H9 (cell line): ENCODE data around the gene TRMT2A. TPM values are rescaled to one million over a fixed set of nuclear protein-coding genes. Genes with fewer than 3 reads are reported as not detected.

Experiments used
- DNase-seq: peaks from one replicate; pipeline ENCODE4 v3.0.0-alpha.2; 2017
- H2AFZ ChIP-seq: one replicate; pipeline ENCODE4 v1.6.1; 2013; ENCODE audit warnings: mild to moderate bottlenecking, low read length, control low read depth, moderate library complexity
- H2AK5ac ChIP-seq: 2 replicates; pipeline ENCODE4 v1.6.1; 2013; ENCODE audit warnings: low read length, control low read depth, mixed read lengths; ENCODE audit not compliant: insufficient read length
- H2BK120ac ChIP-seq: one replicate; pipeline ENCODE4 v1.6.1; 2013; ENCODE audit warnings: low read depth, mild to moderate bottlenecking, low read length, control low read depth, inconsistent platforms; ENCODE audit not compliant: poor library complexity, severe bottlenecking
- H2BK12ac ChIP-seq: 2 replicates; pipeline ENCODE4 v1.6.1; 2013; ENCODE audit warnings: low read length, control low read depth, mixed read lengths, low read depth; ENCODE audit not compliant: insufficient read length
- H2BK15ac ChIP-seq: 2 replicates; pipeline ENCODE4 v1.6.1; 2013; ENCODE audit warnings: low read depth, low read length, control low read depth
- H2BK20ac ChIP-seq: one replicate; pipeline ENCODE4 v1.6.1; 2013; ENCODE audit warnings: low read depth, mild to moderate bottlenecking, low read length, control low read depth, inconsistent platforms; ENCODE audit not compliant: poor library complexity, severe bottlenecking
- H2BK5ac ChIP-seq: 2 replicates; pipeline ENCODE4 v1.6.1; 2013; ENCODE audit warnings: low read length, control low read depth, mixed read lengths; ENCODE audit not compliant: insufficient read length
- H3K14ac ChIP-seq: 2 replicates; pipeline ENCODE4 v1.6.1; 2013; ENCODE audit warnings: low read length, control low read depth; ENCODE audit not compliant: insufficient read depth
- H3K18ac ChIP-seq: 2 replicates; pipeline ENCODE4 v1.6.1; 2013; ENCODE audit warnings: low read depth, mild to moderate bottlenecking, mixed read lengths, low read length, control low read depth; ENCODE audit not compliant: insufficient read length
- H3K23ac ChIP-seq: 2 replicates; pipeline ENCODE4 v1.6.1; 2013; ENCODE audit warnings: low read length, control low read depth, mixed read lengths, low read depth; ENCODE audit not compliant: insufficient read length
- H3K23me2 ChIP-seq: 2 replicates; pipeline ENCODE4 v1.6.1; 2013; ENCODE audit warnings: low read depth, mild to moderate bottlenecking, mixed read lengths, low read length, control low read depth; ENCODE audit not compliant: insufficient read length, poor library complexity, severe bottlenecking
- H3K27ac ChIP-seq: 2 replicates; pipeline ENCODE4 v1.5.1; 2013; ENCODE audit warnings: low read length, control low read depth, mixed read lengths, low read depth; ENCODE audit not compliant: insufficient read length
- H3K27me3 ChIP-seq: 2 replicates; pipeline ENCODE4 v1.6.1; 2013; ENCODE audit warnings: low read length, control low read depth, inconsistent platforms; ENCODE audit not compliant: insufficient read depth
- H3K4ac ChIP-seq: 2 replicates; pipeline ENCODE4 v1.6.1; 2013; ENCODE audit warnings: low read depth, mild to moderate bottlenecking, control low read depth, inconsistent platforms, low read length, moderate library complexity
- H3K4me1 ChIP-seq: 2 replicates; pipeline ENCODE4 v1.6.1; 2013; ENCODE audit warnings: low read length, control low read depth, inconsistent platforms; ENCODE audit not compliant: insufficient read depth
- H3K4me2 ChIP-seq: 2 replicates; pipeline ENCODE4 v1.6.1; 2013; ENCODE audit warnings: low read length, control low read depth, mixed read lengths; ENCODE audit not compliant: insufficient read length, insufficient read depth
- H3K56ac ChIP-seq: 2 replicates; pipeline ENCODE4 v1.6.1; 2013; ENCODE audit warnings: low read depth, mild to moderate bottlenecking, mixed read lengths, low read length, control low read depth; ENCODE audit not compliant: insufficient read length
- H3K79me1 ChIP-seq: 2 replicates; pipeline ENCODE4 v1.6.1; 2013; ENCODE audit warnings: low read depth, mild to moderate bottlenecking, moderate library complexity, low read length, control low read depth, inconsistent platforms; ENCODE audit not compliant: insufficient read depth, poor library complexity, severe bottlenecking
- H3K79me2 ChIP-seq: 2 replicates; pipeline ENCODE4 v1.6.1; 2013; ENCODE audit warnings: low read length, control low read depth, inconsistent platforms; ENCODE audit not compliant: insufficient read depth
- H3K9ac ChIP-seq: 2 replicates; pipeline ENCODE4 v1.6.1; 2013; ENCODE audit warnings: low read length, control low read depth, mixed read lengths; ENCODE audit not compliant: insufficient read length; ENCODE audit errors: extremely low read depth
- H3K9me3 ChIP-seq: one replicate; pipeline ENCODE4 v1.6.1; 2013; ENCODE audit warnings: low read depth, low read length, inconsistent platforms; ENCODE audit not compliant: control insufficient read depth
- H3T11ph ChIP-seq: one replicate; pipeline ENCODE4 v1.6.1; 2013; ENCODE audit warnings: mild to moderate bottlenecking, low read length, control low read depth, inconsistent platforms
- H4K20me1 ChIP-seq: one replicate; pipeline ENCODE4 v1.6.1; 2013; ENCODE audit not compliant: control insufficient read depth, insufficient read length, insufficient read depth
- H4K5ac ChIP-seq: 2 replicates; pipeline ENCODE4 v1.6.1; 2013; ENCODE audit warnings: low read depth, mild to moderate bottlenecking, mixed read lengths, low read length, control low read depth; ENCODE audit not compliant: insufficient read length
- H4K8ac ChIP-seq: replicated peaks from 2 replicates; pipeline ENCODE4 v1.6.1; 2013; ENCODE audit warnings: low read length, control low read depth, mixed read lengths, low read depth; ENCODE audit not compliant: insufficient read length
- H4K91ac ChIP-seq: 2 replicates; pipeline ENCODE4 v1.6.1; 2013; ENCODE audit warnings: low read depth, mild to moderate bottlenecking, moderate library complexity, mixed read lengths, low read length, control low read depth; ENCODE audit not compliant: insufficient read length
- H3K27ac Mint-ChIP-seq, 3 experiments: 2 replicates in 2 of 3; 3 replicates in 1 of 3; pipeline ENCODE4 v1.8.0; 2020 to 2021; ENCODE audit warnings: mixed read lengths in 3 of 3, mild to moderate bottlenecking in 1 of 3, moderate library complexity in 1 of 3
- H3K27me3 Mint-ChIP-seq: 2 replicates; pipeline ENCODE4 v1.8.0; 2021; ENCODE audit warnings: low read depth, mild to moderate bottlenecking, moderate library complexity, mixed read lengths
- H3K36me3 Mint-ChIP-seq, 3 experiments: 2 replicates in 2 of 3; 3 replicates in 1 of 3; pipeline ENCODE4 v1.8.0; 2020 to 2021; ENCODE audit warnings: low read depth in 3 of 3, mixed read lengths in 3 of 3; ENCODE audit not compliant: insufficient read depth in 1 of 3
- H3K4me1 Mint-ChIP-seq, 2 experiments: 2 replicates each; pipeline ENCODE4 v1.8.0; 2020; ENCODE audit warnings: mixed read lengths in 2 of 2
- H3K4me3 Mint-ChIP-seq, 2 experiments: 2 replicates in 1 of 2; 3 replicates in 1 of 2; pipeline ENCODE4 v1.8.0; 2020 to 2021; ENCODE audit warnings: mild to moderate bottlenecking in 2 of 2, mixed read lengths in 2 of 2, moderate library complexity in 1 of 2
- H3K9me3 Mint-ChIP-seq, 2 experiments: 2 replicates in 1 of 2; 3 replicates in 1 of 2; pipeline ENCODE4 v1.8.0; 2020; ENCODE audit warnings: mild to moderate bottlenecking in 2 of 2, mixed read lengths in 2 of 2, moderate library complexity in 1 of 2
- CTCF ChIP-seq: fragments of 200-600 bp; sonication (generic); conservative IDR thresholded peaks from 3 replicates; pipeline ENCODE4 v1.8.0; 2021; ENCODE audit warnings: antibody characterized with exemption, mild to moderate bottlenecking
- WGBS: extraction: QIAGEN DNeasy Blood & Tissue Kit; methylation state at CpG from one replicate; pipeline ENCODE4 v1.1.7; 2013; ENCODE audit warnings: missing lambda C conversion rate, low lambda C conversion rate, mixed read lengths; ENCODE audit not compliant: insufficient read length; ENCODE audit errors: extremely low coverage; 5-methylcytosine and 5-hydroxymethylcytosine counted together
- total RNA-seq: library from RNA; stranded (reverse); gene quantifications from 2 replicates; pipeline ENCODE4 v1.2.1, GENCODE V29; 2021

Gene TRMT2A
- total RNA-seq, 1 experiment from 2014 or later, result 58.2 TPM

DNA sequence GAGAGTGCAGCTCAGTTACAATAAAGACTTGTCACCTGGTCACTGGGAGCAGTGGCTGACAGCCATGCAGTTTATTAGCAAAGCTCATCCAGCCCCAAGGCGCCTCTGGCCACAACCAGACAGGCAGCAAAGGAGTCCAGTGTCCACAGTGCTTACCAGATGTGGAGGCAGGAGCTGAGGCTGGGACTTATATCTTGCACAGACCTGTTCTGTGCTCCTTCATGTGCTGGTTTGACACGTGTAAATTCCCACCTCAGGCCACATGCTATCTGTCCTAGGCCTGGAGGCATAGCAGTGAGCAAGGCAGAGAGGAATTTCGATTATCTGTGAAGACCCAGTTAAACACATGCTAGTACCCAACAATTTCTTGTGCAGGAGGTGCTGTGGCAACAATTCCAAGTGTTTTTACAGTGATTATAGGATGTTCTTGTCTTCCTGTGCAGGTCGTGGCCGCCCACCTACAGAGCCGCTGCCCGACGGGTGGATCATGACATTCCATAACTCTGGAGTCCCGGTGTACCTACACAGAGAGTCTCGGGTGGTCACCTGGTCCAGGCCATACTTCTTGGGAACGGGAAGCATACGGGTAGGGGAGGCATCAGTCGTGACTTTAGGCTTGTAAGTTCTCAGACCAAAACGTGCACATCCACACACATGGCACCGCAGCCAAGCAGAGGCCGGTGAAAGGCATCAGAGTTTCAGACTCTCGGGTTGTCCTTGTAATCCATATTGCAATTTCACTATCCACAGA lies 27.6 kb downstream of the TRMT2A start:
- H4K5ac ChIP-seq, result no peak overlapping the region
- H3K14ac ChIP-seq, result no peak overlapping the region
- no peak overlapping the region for H3K56ac ChIP-seq
- Mint-ChIP-seq H3K27me3 (no peaks in the 10 kb centered on the region; the same call in 1 of the 2 replicates), H3K36me3 (peaks cover 80 to 95% (median 94%) of the 10 kb centered on the region in 3 experiments; a peak in 6 of 7 replicates), H3K27ac (no peak overlapping the region; a peak in 1 of 7 replicates), H3K9me3 (no peaks in the 10 kb centered on the region), H3K4me1 (peaks cover 8 to 9% of the 10 kb centered on the region in 2 experiments), H3K4me3 (no peak overlapping the region)
- no peak overlapping the region for H2BK12ac ChIP-seq
- H2AFZ ChIP-seq, result no peak overlapping the region
- no peaks in the 10 kb centered on the region for H3K4me1 ChIP-seq
- no peak overlapping the region for H3K4ac ChIP-seq
- no peak overlapping the region for H2BK20ac ChIP-seq
- H3K79me2 ChIP-seq, result peaks cover 3% of the 10 kb centered on the region; the same call in 1 of the 2 replicates
- no peak overlapping the region for H3K9ac ChIP-seq
- H4K91ac ChIP-seq, result no peak overlapping the region
- no peak for TF ChIP-seq CTCF
- no peak for DNase-seq
- H3K4me2 ChIP-seq, result no peak overlapping the region
- H3K27me3 ChIP-seq, result no peaks in the 10 kb centered on the region
- no peak overlapping the region for H3K23ac ChIP-seq
- H3T11ph ChIP-seq, result no peak overlapping the region
- no CpG with 5 or more reads among the region's 17 CpGs for WGBS
- H2BK15ac ChIP-seq, result no peak overlapping the region
- no peak overlapping the region for H2BK120ac ChIP-seq
- H3K18ac ChIP-seq, result no peak overlapping the region
- no peak overlapping the region for H2BK5ac ChIP-seq
- peaks cover 13% of the 10 kb centered on the region for H3K79me1 ChIP-seq
- H2AK5ac ChIP-seq, result no peak overlapping the region
- peaks cover 4% of the 10 kb centered on the region for H4K20me1 ChIP-seq
- H3K23me2 ChIP-seq, result no peaks in the 10 kb centered on the region
- no peaks in the 10 kb centered on the region for H3K9me3 ChIP-seq
- H4K8ac ChIP-seq, result no peak overlapping the region
- H3K27ac ChIP-seq, result no peak overlapping the region
